Colon (tissue), 2 donors: ENCODE measurements around the gene CEP89.
"Not testable (repeated sequence)": the region's sequence is repeated elsewhere in the genome, so short reads cannot be mapped to it uniquely, and the experiment has no call there.

Source experiments
- FAIRE-seq: peaks from 2 replicates; lab custom pipeline; 2012; peaks lifted over from hg19 to GRCh38; lab: Jason Lieb, UNC
- donor health status: control.
- donor health status: control.

CEP89 gene

DNA sequence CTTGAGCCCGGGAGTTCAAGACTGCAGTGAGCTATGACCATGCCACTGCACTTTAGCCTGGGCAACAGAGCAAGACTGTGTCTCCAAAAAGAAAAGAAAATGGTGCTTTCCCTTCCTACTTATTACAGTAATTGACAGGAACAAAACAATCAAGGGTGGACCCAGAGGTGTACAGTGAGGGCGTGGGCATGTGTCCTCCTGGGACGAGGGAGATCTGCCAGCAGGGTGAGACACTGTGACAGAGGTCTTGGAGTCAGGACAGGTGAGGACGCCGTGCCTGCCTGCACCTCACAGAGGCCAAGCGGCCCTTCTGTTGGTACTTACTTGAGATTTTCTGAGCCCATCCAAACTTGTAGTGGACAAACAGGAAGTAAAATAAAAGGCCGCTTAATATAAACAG, 138.9 kb downstream of the CEP89 start:
- not testable (repeated sequence) for FAIRE-seq

DNA sequence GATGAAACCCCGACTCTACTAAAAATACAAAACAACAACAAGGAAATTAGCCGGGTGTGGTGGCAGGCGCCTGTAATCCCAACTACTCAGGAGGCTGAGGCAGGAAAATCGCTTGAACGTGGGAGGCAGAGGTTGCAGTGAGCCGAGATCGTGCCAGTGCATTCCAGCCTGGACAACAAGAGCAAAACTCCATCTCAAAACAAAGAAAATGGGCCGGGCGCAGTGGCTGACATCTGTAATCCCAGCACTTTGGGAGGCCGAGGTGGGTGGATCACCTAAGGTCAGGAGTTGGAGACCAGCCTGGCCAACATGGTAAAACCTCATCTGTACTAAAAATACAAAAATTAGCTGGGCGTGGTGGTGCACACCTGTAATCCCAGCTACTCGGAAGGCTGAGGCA, 139.7 kb downstream of the CEP89 start:
- FAIRE-seq = not testable (repeated sequence)

DNA sequence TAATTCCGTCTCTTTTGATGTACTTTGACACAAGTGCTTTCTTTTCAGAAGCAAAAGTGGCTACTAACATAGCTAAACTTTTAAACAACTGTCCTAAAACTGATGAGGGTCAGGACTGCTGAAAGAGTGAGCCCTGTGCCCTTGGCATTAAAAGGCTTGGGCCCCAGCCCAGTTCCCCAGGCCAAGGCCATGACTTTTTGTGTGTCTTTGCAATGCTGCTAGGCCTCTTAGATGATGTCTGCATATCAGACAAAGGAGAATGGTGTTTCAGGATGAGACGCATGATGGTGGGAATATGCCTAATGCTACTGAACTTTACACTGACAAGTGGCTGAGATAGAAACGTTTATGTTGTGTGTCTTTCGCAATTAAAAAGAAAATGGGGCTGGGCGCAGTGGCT, 140.1 kb downstream of the CEP89 start:
- FAIRE-seq = no peak

DNA sequence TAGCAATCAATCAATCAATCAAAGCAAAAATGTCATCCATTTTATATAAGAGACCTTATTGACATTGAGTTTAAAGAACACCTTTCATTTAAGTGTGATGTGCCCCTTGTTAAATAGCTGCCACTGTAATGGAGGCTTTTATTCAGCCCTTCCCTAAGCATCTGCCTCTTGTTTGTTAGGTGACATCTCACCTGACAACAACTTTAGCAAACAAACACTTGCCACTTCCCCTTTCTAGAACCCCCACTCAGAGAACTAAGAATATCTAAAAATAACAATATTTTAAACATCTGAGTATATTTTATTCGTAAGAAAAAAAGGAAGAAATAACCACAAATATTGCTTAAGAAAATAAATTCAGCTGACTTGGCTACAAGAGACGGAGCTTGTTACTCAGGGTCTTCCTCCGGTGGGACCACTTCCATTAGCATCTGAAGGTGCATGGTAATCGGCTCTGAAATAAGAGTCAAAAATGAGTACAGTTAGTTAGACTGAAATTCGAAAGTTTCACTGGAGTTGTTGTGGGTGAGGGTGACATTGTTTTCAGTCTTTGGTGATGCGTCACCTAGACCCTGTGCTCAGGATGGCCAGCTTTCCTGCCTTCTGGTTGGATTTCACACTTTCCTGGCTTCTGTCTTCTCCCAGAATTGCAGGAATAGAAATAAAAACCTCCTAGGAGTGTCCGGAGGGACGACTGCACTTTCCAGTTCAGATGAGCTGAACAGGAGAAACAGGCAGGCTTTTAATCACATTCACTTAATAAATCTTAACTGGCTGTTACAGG, 141.3 kb downstream of the CEP89 start:
- FAIRE-seq = no peak

DNA sequence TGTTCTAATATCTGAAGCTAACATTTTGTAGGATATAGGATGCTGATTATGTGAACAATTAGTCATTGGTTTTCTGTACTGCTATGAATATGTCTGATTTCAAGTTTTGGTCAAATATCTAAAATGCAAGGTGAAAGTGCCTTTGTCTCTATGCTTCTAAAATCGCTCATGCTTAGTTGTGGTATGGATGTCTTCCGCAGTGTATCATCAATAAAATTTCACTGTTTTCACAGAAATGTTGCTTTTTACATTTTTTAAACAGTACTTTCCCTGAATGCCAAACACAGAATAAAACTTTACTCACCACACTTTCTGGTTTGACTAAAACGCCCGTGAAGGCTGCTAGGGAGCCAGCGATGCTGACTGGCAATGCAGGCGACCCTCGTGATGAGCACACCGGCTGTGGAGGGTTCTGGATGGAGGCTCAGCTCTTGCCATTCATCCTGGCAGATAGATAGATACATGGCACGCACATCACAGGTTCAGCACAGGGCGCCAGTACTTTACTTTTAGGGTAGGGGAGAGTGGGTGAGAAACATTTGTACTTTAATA, 142.3 kb downstream of the CEP89 start:
- FAIRE-seq = no peak

DNA sequence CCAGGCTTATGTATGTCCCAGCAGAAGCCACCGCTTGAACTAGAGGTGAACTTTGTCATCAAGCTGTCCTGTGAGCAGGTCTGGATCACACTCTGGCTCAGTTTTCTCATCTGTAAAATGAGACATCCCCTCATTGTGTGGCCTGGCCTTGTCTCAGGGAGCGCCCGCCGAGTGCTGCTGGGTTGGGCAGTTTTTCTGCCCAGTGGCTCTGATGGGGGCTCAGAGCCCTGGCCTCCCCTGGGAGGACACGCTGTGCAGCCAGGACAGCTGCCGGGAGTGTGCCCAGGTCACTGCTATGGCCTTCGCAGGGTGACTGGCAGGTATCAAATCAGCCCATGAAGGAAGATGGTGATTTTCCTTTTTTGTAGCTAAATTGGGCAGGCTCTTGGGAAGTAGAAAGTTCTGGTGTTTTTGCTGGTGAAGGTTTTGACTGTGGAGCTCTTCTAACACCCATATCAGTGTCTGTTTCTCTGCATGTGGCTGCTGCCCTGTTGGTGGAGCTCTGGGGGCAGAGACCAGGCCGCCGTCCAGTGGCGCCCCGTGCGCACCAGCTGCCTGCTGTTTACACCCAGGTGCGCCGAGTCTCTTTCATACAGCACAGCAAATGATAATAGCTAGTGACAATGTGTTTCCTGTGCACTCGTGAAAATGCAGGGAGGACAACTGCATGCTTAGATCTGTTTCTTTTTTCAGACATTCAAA, 143.0 kb downstream of the CEP89 start:
- no peak for FAIRE-seq

DNA sequence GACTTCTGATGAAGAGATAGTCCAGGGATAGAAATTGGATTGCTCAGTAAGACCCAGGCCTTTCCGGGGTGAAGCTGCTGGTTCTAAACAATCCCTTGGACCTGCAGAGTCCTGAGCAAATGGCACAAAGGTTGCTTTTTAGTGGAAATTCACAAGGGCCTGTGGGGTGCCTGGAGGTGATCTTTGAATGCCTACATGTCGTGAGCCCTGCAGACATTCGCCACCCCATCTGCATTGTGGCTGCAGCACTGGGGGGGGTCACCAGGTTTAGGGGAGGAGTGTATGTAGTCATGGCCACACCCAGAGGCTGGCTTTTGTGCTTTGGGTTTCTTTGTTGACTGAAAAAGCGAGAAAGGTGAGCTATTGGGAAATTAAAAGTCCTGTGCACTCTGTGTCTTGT, 143.6 kb downstream of the CEP89 start:
- no peak for FAIRE-seq
